ENCODE data around the gene C1QTNF4.

DNA sequence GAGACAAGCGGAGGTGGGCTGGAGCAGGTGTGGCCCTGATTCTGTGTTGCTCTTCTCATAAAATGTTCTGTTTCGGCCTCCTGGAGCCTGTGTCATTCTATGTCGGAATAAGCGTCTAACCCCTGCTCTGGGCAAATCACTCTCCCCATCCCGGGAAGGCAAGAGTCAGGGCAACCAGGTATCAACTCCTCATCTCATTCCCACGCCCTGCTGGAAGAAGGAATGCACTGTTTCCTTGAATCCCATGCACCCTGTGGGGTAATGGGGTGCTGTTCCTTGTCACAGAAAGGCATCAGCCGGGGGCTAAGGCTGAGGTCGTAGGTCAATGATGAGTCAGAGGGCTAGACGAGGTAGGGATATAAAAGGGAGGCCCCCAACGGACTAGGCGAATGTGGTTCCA lies 5.1 kb downstream of the C1QTNF4 start:
- TF ChIP-seq, protein P1, sequence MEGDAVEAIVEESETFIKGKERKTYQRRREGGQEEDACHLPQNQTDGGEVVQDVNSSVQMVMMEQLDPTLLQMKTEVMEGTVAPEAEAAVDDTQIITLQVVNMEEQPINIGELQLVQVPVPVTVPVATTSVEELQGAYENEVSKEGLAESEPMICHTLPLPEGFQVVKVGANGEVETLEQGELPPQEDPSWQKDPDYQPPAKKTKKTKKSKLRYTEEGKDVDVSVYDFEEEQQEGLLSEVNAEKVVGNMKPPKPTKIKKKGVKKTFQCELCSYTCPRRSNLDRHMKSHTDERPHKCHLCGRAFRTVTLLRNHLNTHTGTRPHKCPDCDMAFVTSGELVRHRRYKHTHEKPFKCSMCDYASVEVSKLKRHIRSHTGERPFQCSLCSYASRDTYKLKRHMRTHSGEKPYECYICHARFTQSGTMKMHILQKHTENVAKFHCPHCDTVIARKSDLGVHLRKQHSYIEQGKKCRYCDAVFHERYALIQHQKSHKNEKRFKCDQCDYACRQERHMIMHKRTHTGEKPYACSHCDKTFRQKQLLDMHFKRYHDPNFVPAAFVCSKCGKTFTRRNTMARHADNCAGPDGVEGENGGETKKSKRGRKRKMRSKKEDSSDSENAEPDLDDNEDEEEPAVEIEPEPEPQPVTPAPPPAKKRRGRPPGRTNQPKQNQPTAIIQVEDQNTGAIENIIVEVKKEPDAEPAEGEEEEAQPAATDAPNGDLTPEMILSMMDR (IDR thresholded peaks at IDR 0.05 in 4 of 5, conservative IDR thresholded peaks at IDR 0.05 in 1 of 5): no peak
- no peak for TF ChIP-seq POLR2A (IDR thresholded peaks at IDR 0.05)
